SU-DHL-6 (cell line): Measurements from ENCODE around the gene FAM163B.

Source experiments
- H2AFZ ChIP-seq: fragments of 200-600 bp; sonication (generic); 2 replicates; pipeline ENCODE4 v1.6.1; 2014; ENCODE audit warnings: low read depth, mild to moderate bottlenecking, moderate library complexity, mixed read lengths, antibody characterized with exemption, low read length; ENCODE audit not compliant: severe bottlenecking
- H3F3A ChIP-seq: fragments of 200-600 bp; shearing (Covaris generic); 2 replicates; pipeline ENCODE4 v1.6.0; 2016; ENCODE audit warnings: antibody characterized with exemption, mild to moderate bottlenecking; ENCODE audit not compliant: insufficient read depth
- H3K27ac ChIP-seq: fragments of 200-600 bp; sonication (generic); 2 replicates; pipeline ENCODE4 v1.5.1; 2016; ENCODE audit warnings: low read depth, mild to moderate bottlenecking, low read length, moderate library complexity, mixed read lengths
- H3K27me3 ChIP-seq: fragments of 200-600 bp; sonication (generic), shearing (Covaris generic); 2 replicates; pipeline ENCODE4 v1.6.0; 2014; ENCODE audit warnings: mild to moderate bottlenecking, low read length
- H3K36me3 ChIP-seq: fragments of 200-600 bp; sonication (generic); 2 replicates; pipeline ENCODE4 v1.6.1; 2014; ENCODE audit warnings: mild to moderate bottlenecking, low read length, mixed read lengths
- H3K4me2 ChIP-seq: fragments of 300-600, 200-600 bp; shearing (Covaris generic), sonication (generic); 2 replicates; pipeline ENCODE4 v1.6.0; 2014; ENCODE audit warnings: low read length, low read depth, mild to moderate bottlenecking; ENCODE audit not compliant: poor library complexity, severe bottlenecking
- H3K4me3 ChIP-seq: fragments of 200-600 bp; sonication (generic); 2 replicates; pipeline ENCODE4 v1.5.1; 2014; ENCODE audit warnings: antibody characterized with exemption, low read length, mild to moderate bottlenecking, mixed read lengths; ENCODE audit not compliant: insufficient read depth, poor library complexity, severe bottlenecking
- H3K79me2 ChIP-seq: fragments of 200-600 bp; sonication (generic); 2 replicates; pipeline ENCODE4 v1.6.1; 2014; ENCODE audit warnings: mild to moderate bottlenecking, low read length, moderate library complexity; ENCODE audit not compliant: insufficient read depth
- H3K9ac ChIP-seq: fragments of 200-600 bp; sonication (generic); 2 replicates; pipeline ENCODE4 v1.7.0; 2014; ENCODE audit warnings: mild to moderate bottlenecking, low read length
- H3K9me2 ChIP-seq: fragments of 200-600 bp; sonication (generic); replicated peaks from 2 replicates; pipeline ENCODE4 v1.6.1; 2014; ENCODE audit warnings: low read length; ENCODE audit not compliant: insufficient read depth
- H3K9me3 ChIP-seq: fragments of 200-600 bp; sonication (generic); 2 replicates; pipeline ENCODE4 v1.6.1; 2014; ENCODE audit warnings: low read length, mixed read lengths; ENCODE audit not compliant: insufficient read depth
- H4K20me1 ChIP-seq: fragments of 200-600 bp; sonication (generic); 2 replicates; pipeline ENCODE4 v1.6.1; 2014; ENCODE audit warnings: low read depth, mild to moderate bottlenecking, antibody characterized with exemption, low read length, moderate library complexity, mixed read lengths
- EZH2phosphoT487 ChIP-seq: fragments of 200-600 bp; sonication (generic), shearing (Covaris generic); conservative IDR thresholded peaks from 2 replicates; pipeline ENCODE4 v1.6.1; 2018; ENCODE audit warnings: mild to moderate bottlenecking, antibody characterized with exemption, low read length, moderate library complexity, mixed read lengths
- TF ChIP-seq, protein P1 (sequence below): fragments of 200-600 bp; sonication (generic); IDR thresholded peaks from one replicate; pipeline ENCODE4 v1.5.1; 2017; ENCODE audit warnings: antibody characterized with exemption, mild to moderate bottlenecking, low read length, moderate library complexity; ENCODE audit not compliant: insufficient read depth, poor library complexity, severe bottlenecking

Gene FAM163B

DNA sequence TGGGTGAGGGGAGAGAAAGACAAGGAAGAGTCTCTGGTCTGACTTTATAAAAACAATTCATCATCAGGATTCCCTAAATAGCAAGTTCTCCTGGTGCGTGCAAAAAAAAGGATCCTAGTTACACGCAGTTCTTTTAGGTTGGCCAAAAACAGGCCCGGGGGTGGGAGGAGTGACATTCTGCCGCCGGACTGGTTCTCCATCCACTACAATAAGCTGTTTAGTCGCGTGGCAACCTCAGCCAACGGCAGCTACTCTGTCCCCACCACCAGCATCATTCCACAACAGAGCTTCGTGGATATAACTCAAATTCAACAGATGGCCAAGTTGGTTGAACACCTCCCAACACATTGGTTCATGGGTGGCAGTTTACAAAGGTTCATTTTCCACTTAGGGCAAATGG is 2.9 kb upstream of the FAM163B start:
- H3K27ac ChIP-seq: no peak overlapping the region
- H3F3A ChIP-seq: no peaks in the 10 kb centered on the region
- H4K20me1 ChIP-seq: no peaks in the 10 kb centered on the region
- TF ChIP-seq, protein P1, sequence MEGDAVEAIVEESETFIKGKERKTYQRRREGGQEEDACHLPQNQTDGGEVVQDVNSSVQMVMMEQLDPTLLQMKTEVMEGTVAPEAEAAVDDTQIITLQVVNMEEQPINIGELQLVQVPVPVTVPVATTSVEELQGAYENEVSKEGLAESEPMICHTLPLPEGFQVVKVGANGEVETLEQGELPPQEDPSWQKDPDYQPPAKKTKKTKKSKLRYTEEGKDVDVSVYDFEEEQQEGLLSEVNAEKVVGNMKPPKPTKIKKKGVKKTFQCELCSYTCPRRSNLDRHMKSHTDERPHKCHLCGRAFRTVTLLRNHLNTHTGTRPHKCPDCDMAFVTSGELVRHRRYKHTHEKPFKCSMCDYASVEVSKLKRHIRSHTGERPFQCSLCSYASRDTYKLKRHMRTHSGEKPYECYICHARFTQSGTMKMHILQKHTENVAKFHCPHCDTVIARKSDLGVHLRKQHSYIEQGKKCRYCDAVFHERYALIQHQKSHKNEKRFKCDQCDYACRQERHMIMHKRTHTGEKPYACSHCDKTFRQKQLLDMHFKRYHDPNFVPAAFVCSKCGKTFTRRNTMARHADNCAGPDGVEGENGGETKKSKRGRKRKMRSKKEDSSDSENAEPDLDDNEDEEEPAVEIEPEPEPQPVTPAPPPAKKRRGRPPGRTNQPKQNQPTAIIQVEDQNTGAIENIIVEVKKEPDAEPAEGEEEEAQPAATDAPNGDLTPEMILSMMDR: no peak
- TF ChIP-seq EZH2phosphoT487: no peak
- H3K27me3 ChIP-seq: no peaks in the 10 kb centered on the region
- no peak overlapping the region for H2AFZ ChIP-seq
- H3K4me2 ChIP-seq: no peak overlapping the region
- no peaks in the 10 kb centered on the region for H3K9me3 ChIP-seq
- no peaks in the 10 kb centered on the region for H3K79me2 ChIP-seq
- H3K9me2 ChIP-seq: no peaks in the 10 kb centered on the region
- no peak overlapping the region for H3K9ac ChIP-seq
- no peaks in the 10 kb centered on the region for H3K36me3 ChIP-seq
- H3K4me3 ChIP-seq: no peak overlapping the region

DNA sequence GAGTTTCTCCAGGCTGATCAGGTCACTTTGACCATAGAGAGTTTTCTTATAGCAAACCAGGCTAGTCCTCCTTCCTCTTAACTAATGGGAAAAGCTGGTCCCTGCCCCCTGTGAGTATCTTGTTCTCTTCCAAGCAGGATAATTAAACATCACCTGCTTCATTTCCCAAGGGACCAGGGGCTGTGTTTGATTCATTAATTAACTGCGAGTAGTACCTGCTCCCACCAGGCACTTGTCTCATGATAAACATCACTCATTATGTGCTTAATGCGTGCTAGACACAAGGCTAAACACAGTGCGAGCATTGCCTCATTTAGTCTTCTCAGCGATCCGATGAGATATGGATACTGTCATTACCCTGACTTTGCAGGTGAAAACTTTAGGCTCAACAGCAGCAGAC is 1.7 kb upstream of the FAM163B start:
- Histone ChIP-seq H3K9me3 (no peaks in the 10 kb centered on the region), H4K20me1 (no peaks in the 10 kb centered on the region), H3K9ac (no peak overlapping the region), H2AFZ (no peak overlapping the region), H3K4me2 (no peak overlapping the region), H3K79me2 (no peaks in the 10 kb centered on the region), H3K27ac (no peak overlapping the region), H3K36me3 (no peaks in the 10 kb centered on the region), H3F3A (no peaks in the 10 kb centered on the region), H3K4me3 (no peak overlapping the region), H3K27me3 (no peaks in the 10 kb centered on the region), H3K9me2 (no peaks in the 10 kb centered on the region)
- no peak for TF ChIP-seq EZH2phosphoT487

DNA sequence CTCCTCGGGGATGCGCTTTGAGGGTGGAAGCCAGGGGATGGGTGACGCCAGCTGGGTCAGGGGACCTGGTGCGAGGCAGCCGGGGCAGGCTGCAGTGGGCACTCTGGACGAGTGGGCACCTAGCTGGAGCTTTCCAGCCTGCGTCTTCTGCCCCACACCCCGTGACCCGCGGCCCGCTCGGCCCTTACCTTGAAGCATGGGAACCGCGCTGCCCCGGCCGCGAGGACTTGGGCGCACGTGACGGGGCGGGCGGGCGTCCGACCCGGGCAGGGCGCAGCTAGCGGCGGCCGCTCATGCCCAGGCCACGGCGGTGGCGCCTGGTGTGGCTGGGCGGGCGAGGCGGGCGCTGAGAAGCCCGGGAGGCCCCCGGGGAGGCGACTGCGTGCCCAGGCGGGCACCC is 300 bp downstream of the FAM163B start:
- no peak for TF ChIP-seq EZH2phosphoT487
- TF ChIP-seq, protein P1: no peak
- Histone ChIP-seq H2AFZ (no peak overlapping the region), H3K9ac (no peak overlapping the region), H3K36me3 (no peaks in the 10 kb centered on the region), H3K9me3 (no peaks in the 10 kb centered on the region), H4K20me1 (no peaks in the 10 kb centered on the region), H3K27me3 (no peaks in the 10 kb centered on the region), H3K9me2 (no peaks in the 10 kb centered on the region), H3K27ac (no peak overlapping the region), H3F3A (no peaks in the 10 kb centered on the region), H3K79me2 (no peaks in the 10 kb centered on the region), H3K4me2 (no peak overlapping the region), H3K4me3 (no peak overlapping the region)

DNA sequence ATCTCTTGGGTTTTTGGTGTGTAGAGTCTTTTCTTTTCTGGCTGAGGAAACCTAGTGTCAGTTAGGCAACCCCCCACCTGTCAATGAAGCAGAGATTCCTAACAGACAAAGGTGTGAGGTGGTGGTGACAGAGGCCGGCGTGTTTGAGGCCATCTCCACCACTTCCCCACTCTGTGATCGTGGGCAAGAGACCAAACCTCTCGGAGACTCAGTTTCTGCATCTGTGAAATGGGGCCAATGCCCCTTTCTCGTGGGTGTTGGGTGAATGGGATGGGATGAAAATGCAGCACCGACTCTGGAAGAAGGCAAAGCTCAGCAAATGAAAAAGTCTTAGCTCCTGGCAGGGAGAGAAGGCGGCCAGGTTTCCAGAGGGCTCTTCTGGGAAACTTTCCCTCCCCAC is 807 bp downstream of the FAM163B start:
- Histone ChIP-seq H3K27me3 (no peaks in the 10 kb centered on the region), H4K20me1 (no peaks in the 10 kb centered on the region)

More for the DNA sequence above, 807 bp downstream of the FAM163B start:
- Histone ChIP-seq H3K79me2 (no peaks in the 10 kb centered on the region), H3K27ac (no peak overlapping the region), H3K9me2 (no peaks in the 10 kb centered on the region), H3K4me3 (no peak overlapping the region), H3F3A (no peaks in the 10 kb centered on the region), H3K9ac (no peak overlapping the region), H3K36me3 (no peaks in the 10 kb centered on the region), H2AFZ (no peak overlapping the region), H3K9me3 (no peaks in the 10 kb centered on the region), H3K4me2 (no peak overlapping the region)
- TF ChIP-seq, protein P1: no peak
- no peak for TF ChIP-seq EZH2phosphoT487
